GM12801 (cell line): ENCODE data around the gene SNAP47.

ENCODE experiments used
- TF ChIP-seq, protein P1 (sequence below): IDR thresholded peaks from one replicate; pipeline ENCODE4 v1.5.1; 2011; ENCODE audit warnings: control low read depth; ENCODE audit not compliant: insufficient read length; ENCODE audit errors: extremely low read depth

Gene SNAP47

GRCh38 chr1:227741166-227741870 is 6.1 kb downstream of the SNAP47 start:
- TF ChIP-seq, protein P1, sequence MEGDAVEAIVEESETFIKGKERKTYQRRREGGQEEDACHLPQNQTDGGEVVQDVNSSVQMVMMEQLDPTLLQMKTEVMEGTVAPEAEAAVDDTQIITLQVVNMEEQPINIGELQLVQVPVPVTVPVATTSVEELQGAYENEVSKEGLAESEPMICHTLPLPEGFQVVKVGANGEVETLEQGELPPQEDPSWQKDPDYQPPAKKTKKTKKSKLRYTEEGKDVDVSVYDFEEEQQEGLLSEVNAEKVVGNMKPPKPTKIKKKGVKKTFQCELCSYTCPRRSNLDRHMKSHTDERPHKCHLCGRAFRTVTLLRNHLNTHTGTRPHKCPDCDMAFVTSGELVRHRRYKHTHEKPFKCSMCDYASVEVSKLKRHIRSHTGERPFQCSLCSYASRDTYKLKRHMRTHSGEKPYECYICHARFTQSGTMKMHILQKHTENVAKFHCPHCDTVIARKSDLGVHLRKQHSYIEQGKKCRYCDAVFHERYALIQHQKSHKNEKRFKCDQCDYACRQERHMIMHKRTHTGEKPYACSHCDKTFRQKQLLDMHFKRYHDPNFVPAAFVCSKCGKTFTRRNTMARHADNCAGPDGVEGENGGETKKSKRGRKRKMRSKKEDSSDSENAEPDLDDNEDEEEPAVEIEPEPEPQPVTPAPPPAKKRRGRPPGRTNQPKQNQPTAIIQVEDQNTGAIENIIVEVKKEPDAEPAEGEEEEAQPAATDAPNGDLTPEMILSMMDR = no peak

DNA sequence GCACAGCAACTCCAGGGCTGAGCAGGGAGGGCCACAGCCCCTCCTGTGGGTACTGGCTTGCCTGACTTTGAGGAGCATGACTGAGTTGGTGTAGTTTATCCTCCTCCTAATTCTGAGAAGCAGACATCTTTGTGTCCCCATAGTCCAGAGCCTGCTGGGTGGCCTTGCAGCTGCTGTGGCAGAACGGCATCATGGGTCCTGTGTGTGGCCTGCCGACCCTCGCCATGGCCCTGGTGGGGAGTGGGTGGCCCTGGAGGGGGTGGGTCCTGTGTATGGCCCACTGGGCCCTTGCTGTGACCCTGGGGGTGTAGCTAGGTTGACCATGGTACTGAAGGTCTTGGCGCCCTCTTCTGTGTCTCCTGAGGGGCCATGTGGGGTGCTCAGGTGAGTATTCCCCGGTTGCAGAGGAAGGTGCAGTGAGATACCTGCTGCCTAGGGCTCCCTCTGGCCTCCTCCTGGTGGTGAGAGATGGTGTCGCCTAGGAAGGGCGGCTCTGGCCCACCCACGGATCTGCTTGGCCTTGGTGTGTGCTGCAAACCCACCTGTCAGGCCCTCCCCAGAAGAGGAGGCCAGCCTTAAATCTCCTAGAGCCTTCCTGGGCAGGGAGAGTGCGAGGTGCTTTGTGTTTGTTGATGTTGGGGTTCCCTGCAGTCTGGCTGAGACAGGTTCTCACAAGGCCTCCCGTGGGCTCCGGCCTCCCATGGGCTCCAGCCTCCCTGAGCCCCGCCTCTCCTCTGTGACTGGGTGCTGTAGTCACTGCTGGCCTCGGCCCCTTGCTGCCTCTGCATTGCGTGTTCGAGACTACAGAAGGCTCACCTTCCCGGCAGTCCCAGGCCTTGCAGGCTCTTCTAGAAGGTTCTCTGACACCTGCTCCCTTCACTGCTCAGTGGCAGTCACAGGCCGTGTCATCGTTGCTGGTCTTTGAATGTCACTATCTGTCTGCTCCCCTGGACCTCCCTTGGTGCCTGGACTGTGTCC is 7.8 kb downstream of the SNAP47 start:
- TF ChIP-seq, protein P1 = no peak

GRCh38 chr1:227744668-227745067 is 9.4 kb downstream of the SNAP47 start:
- TF ChIP-seq, protein P1 = no peak

DNA sequence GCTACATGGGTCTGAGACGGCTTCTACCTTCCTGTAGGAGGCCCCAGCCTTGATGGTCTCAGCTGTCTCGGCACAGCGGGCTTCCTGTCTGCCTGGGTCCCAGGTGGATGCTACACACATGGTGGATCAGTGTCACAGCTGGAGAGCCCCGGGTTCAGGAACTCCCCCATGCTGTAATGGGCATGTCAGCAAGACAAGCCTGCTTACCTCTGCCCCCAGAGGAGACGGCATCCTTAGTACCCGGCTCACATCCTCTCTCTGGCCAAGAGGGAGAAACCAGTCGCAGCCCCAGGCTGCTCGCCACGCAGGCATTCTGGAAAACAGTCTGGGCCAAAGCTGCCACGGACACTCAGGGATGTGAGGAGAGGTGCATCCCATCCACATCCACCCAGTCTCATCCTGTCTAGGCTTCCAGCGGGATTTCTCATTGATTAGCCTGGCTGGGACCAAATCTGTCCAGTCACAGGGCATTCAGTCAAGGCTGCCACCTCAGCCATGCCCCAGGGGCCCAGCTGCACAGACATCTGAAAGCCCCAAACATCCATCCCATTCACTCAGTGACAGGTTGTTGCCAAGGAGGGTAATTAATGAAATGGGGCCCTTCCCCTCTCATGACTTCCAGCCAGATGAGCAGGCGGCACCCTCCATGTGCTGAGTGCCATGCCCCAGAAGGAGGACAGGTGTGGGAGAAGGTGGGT is 10.5 kb downstream of the SNAP47 start:
- TF ChIP-seq, protein P1 = no peak

- TF ChIP-seq, protein P1 = no peak
Observed at GRCh38 chr1:227746676-227747075, 11.4 kb downstream of the SNAP47 start.

DNA sequence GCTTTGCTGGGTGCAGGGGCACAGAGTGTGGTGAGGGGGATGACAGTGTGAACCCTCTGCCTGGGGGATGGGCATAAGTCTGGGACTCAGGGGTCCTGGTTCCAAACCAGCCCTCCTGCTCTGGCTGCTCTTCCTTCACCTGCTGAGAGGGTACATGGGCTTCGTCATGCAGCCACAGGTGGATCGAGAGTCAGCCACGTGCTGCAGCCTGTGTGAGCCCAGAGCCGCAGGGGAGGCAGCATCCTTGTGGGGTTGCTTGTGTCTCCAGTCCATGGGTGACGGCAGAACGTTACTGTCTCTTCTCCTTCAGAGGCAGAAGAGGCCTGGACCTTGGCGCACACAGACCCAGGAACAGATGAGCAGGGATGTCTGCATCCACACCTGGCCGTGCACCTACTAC is 12.1 kb downstream of the SNAP47 start:
- TF ChIP-seq, protein P1 = no peak

GRCh38 chr1:227747948-227748495 is 12.8 kb downstream of the SNAP47 start:
- TF ChIP-seq, protein P1 = no peak
